SKM-1 (cell line): ENCODE results near the gene OR51B4.
"Not testable (repeated sequence)": the region's sequence is repeated elsewhere in the genome, so short reads cannot be mapped to it uniquely, and the experiment has no call there.

ENCODE experiments used
- DNase-seq: peaks from one replicate; lab custom pipeline; 2025; ENCODE audit not compliant: unreplicated experiment; lab: John Stamatoyannopoulos, UW

OR51B4 gene

GRCh38 chr11:5275369-5276110 is 26.2 kb downstream of the OR51B4 start:
- DNase-seq: no peak

- no peak for DNase-seq
Measured at GRCh38 chr11:5274395-5274794, 27.4 kb downstream of the OR51B4 start.

GRCh38 chr11:5272395-5273017 is 29.2 kb downstream of the OR51B4 start:
- DNase-seq: no peak

- no peak for DNase-seq
Measured at GRCh38 chr11:5269715-5270147, 32.0 kb downstream of the OR51B4 start, which contains the start of gene HBE1. Gene HBE1 (minus strand): TSS chr11:5269945. CDS start chr11:5269890, 55 bp downstream.

- DNase-seq: no peak
Measured at GRCh38 chr11:5267033-5267563, 34.6 kb downstream of the OR51B4 start.

- DNase-seq: no peak
Measured at GRCh38 chr11:5266609-5267008, 35.1 kb downstream of the OR51B4 start.

GRCh38 chr11:5265832-5266231 is 35.9 kb downstream of the OR51B4 start:
- DNase-seq: no peak

- DNase-seq: no peak
Measured at GRCh38 chr11:5258543-5259262, 43.0 kb downstream of the OR51B4 start.

- no peak for DNase-seq
Measured at GRCh38 chr11:5257296-5257695, 44.5 kb downstream of the OR51B4 start.

- DNase-seq: not testable (repeated sequence)
Measured at GRCh38 chr11:5254646-5255413, 46.9 kb downstream of the OR51B4 start, which contains the start of gene HBG2. Gene HBG2 (minus strand): TSS chr11:5254781. CDS start chr11:5254728, 53 bp downstream.

- DNase-seq: not testable (repeated sequence)
Measured at GRCh38 chr11:5254023-5254422, 47.7 kb downstream of the OR51B4 start.

- DNase-seq: not testable (repeated sequence)
Measured at GRCh38 chr11:5253440-5253839, 48.3 kb downstream of the OR51B4 start.

GRCh38 chr11:5252919-5253265 is 48.9 kb downstream of the OR51B4 start:
- no peak for DNase-seq

GRCh38 chr11:5252192-5252918 is 49.4 kb downstream of the OR51B4 start:
- DNase-seq: no peak

GRCh38 chr11:5251746-5252145 is 50.0 kb downstream of the OR51B4 start:
- no peak for DNase-seq
